NCI-H128 (cell line): ENCODE results near the gene NBPF3.

Experiments
- DNase-seq: peaks from one replicate; lab custom pipeline; 2025; ENCODE audit not compliant: unreplicated experiment; lab: John Stamatoyannopoulos, UW

The NBPF3 gene

DNA sequence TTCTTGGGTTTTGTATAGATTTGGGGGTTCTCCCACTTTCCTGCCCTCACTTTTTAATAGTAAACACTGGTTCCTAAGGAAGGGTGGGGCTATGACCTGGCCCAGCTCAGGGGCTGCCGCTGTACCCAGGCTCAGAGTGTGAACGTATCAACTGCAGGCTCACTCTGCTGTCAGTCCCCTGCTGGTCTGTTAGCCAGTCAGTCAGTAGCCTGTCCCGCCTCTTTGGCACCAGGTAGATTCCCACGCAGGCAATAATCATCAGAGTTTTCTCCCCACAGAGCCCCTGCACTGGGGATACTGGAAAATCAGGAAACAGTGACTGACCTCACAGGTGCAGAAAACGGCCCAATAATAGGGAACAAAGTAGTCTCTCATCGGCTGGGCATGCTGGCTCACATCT, 54.3 kb downstream of the NBPF3 start:
- no peak for DNase-seq

DNA sequence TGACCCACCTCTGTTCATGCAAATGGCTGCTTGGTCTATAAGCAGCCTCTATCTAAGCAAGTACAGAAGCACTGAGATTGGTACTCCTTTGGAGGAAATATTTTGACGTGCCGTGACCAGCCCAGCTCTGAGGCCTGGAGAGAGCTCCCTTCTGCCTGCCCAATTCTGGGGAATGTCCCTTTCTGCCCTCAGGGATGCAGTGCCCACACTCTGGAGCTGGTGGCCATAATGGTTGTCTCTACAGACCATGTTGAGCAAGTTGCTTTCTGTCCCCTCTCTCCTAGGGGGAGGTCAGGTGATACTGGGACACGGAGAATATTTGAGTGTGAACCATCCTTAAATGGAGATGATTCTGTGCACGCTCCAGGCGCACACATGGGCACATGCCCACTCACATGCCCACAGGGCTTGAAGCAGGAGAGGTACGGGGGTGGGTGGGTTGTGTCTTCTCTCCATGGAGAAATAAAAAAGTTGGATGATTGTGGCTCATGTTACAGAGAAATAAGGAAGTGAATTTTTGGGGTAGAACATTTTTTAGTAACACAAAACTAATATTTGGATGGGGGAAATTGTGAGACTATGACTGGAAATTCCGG, 55.4 kb downstream of the NBPF3 start:
- DNase-seq, result no peak

DNA sequence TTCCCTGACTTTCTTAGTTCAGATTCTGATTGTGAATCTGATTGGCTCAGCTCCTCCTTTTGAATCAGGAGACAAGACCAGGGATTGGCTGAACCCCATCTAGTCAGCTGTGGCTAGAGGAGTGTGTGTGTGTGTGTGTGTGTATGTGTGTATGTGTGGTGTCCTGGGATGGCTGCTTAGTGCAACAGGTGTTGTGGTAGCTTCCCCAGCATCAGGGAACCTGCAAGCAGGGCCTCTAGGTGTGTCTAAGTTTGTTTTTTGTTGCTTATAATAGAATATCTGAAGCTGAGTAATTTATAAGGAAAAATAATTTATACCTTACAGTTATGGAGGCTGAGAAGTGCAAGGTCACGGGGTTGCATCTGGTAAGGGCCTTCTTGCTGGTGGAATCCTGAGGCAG, 56.1 kb downstream of the NBPF3 start:
- DNase-seq, result no peak

DNA sequence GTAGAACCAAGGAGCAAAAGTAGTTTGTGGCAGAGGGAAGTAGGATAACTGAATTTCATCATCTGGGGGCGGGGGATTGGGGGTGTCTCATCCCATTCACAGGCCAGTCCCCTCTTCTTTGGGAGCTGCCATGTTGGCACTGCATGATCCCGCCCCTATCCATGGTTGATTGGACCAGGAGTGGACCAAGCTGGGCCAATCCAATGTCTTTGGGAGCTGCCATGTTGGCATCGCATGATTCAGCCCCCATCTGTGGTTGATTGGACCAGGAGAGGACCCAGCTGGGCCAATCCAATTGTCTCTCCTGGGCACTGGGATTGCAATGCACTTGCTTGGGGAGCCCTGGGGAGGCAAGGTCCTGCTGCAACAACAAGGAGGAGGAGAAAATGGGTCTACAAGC, 56.9 kb downstream of the NBPF3 start:
- DNase-seq, result no peak

DNA sequence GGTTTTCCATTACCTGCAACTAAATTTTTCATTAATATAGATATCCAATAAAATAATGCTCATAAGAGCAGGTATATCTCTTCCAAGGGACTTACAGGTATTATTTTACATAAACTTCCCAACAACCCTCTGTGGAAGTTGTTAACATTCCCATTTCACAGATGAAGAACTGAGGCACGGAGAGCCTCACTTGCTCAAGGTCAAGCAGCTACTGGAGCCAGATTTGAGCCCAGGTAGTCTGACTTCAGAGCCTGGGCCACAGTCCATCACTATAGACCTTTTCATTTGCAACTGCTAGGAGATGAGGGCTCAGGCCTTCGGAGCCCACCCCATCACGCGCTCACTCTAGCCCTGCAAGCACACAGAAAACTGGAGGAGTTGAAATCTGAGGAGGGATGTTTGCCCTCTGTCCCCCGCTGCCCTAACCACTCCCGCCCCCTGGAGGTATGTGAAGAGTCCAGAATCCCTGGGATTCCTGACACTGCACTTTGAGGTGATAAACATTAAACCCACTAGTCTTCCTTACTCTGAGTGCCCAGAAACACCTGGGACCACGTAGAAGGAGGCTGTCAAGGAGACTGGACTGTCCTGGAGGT, 57.6 kb downstream of the NBPF3 start:
- DNase-seq, result no peak

DNA sequence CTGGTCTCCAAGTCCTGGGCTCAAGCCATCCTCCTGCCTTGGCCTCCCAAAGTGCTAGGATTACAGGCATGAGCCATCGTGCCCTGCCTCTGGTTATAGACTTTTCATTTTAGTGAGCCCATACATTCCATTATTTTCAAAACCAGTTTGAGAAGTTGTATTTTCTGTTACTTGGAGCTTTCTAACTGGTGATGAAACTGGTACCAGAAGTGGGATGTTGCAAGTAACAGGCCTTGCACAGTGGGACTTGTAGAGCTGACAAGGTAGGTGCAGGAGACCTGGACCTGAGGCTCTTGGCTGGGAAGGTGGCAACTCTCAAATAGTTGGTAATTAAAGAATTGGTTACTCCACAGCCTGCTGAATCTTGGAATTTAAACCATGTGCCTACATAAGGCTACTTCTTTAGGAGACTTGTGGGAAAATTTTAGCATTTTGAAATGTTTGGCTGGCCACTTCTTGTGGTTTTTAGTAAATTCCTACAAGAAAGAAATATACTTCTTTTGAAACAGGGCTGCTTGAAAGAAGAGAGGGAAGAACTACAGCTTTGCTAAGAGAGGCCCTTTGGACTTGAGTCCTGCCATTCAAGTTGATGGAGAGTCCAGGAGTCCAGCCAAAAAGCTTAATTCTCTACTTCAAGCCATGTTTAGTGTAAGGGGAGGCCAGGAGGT, 59.5 kb downstream of the NBPF3 start:
- DNase-seq, result no peak

DNA sequence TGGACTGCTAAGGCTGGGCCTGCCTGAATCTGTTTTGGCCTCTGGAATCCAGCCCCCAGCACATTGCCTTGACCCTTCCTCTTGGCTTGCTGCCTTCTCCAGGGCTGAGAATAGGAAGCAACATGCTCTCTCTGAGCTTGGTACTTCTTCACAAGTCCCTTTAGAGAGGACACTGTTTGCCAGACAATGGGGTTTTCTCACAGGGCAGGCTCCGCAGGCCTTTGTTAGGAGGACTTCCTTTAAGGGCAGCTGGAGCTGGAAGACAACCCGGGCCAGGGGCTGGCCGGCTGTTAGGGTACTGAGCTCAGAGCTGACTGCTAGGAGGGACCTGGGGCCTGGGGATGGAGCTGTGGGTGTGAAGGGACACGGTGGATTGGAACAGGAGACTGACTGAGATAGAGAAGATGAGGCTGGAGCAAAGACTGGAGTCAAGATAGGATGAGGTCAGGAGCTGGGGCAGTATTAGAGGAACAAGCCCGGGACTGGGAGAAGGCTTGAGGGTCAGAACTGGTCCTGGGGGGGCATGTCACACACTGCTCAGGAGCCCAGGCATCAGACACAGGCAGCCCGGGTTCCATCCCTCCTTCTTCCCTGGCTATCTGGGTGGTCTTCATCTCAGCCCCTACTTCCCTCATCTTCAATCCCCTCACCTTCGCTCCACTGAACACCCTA, 63.9 kb downstream of the NBPF3 start:
- no peak for DNase-seq

DNA sequence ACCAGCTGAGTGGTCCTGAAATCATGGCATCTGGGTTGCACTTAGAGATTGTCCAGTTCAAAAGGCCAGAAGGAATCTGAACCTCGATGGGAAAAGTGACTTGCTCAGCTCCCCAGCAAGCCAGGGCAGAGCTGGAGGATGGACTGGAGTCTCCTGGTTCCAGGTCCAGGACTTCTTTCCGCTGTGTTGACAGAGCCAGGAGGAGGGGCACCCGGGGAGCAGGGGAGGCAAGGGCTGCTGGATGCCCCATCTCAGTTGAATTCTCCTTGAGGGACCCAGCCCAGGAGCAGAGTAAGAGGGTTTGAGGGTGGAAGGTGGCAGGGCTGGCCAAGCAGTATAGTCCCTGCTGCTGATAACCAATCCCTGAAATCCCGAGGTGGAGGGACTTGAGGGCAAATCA, 66.9 kb downstream of the NBPF3 start:
- no peak for DNase-seq

DNA sequence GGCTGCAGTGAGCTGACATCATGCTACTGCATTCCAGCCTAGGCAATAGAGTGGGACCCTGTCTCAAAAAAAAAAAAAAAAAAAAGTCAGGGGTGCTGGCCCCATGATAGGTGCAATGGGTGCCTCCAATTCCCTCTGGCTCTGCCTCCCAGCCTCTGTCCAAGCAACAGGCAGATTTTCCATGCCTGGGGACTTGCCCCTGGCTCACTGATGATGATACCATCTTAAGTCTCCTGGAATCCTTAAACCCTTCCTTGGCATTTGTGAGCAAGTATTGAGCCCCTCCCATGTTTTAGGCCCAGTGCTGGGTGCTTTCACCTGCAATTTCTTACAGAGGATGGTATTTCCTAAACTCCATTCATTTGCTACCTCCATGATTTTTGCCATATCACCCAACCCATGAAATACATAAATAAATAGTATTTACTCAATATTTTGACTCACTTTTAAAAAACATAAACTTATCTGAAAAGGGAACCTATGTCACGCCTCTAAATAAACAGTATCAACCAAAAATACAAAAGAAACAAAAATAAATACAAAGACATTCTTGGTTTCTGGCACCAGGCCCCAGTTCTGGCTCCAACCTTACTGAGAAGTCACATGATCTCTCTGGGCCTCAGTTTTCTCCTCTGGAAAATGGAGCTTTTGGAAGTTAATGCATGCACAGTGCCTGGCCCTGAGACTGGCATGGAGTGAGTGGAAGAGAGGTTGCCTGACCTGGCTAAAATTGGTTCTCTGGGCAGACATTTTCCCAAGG, 67.8 kb downstream of the NBPF3 start:
- DNase-seq, result no peak

DNA sequence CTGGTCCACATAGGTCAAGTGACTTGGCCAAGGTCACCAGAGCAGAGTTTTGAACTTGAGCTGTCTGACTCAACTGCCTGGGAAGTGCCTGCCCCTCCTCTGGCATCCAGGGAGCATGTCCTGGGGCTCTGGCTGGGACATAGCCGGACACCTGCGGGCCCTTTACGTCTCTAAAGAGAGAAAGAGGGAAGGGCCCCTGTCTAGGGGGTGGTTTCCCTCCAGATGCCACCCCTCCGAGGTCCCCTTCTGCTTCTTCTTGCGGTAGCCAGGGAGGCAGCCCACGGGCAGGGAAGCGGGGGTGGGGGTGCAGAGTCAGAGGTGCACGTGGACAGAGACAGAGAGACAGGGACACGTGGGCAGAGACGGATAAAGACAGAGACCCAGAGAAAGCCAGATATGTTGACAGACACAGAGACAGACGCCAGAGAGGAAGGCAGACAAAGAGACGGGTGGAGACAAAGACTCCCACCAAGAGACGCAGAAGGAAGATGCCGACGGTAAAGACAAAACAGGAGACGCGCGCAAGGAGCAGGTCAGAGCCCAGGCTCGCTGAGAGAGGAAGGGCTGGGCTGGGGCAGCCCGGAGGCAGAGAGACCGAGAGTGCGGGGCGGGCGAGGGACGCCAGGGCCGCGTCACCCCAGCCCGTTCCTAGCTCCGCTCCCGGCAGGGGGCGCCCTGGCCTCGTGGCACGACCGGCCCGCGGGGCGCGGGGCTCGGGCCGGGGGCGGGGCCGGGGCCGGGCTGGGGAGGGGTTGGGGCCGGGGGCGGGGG, 68.8 kb downstream of the NBPF3 start:
- DNase-seq, result no peak

DNA sequence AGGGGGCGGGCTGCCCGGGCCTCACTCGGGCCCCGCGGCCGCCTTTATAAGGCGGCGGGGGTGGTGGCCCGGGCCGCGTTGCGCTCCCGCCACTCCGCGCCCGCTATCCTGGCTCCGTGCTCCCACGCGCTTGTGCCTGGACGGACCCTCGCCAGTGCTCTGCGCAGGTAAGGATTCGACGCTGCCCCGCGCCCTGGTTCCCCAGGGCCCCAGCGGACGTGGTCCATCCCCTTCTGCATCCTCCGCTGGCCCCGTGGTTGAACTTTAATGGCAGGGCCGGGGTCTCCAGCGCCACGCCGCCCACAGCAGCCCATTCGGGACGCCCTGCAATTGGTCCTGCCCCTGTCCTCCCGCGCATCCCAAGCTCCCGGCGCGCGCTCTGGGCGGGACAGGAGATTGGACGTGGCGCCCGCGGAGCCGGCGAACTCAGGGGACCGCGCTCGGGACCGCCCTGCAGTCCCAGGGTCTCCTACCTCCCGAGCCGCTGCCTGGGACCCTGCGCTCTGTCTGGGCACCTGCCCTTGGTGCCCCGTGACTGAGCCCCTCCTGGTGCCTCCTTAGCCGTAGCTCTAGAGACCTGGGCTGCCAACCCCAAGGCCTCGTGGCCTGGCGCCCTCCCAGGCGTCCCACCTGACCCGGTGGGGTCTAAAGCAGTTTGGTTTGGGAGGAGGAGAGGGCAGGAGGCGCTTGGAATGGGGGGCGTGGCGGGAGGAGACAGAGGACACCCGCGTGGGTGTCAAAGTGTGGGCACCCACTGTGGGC, 69.6 kb downstream of the NBPF3 start, which contains the start of gene ALPL:
Gene ALPL (plus strand): TSS at position 73 of the 762 bp plus-strand sequence. CDS start 44,659 bp downstream, outside the sequence.
- DNase-seq, result no peak

DNA sequence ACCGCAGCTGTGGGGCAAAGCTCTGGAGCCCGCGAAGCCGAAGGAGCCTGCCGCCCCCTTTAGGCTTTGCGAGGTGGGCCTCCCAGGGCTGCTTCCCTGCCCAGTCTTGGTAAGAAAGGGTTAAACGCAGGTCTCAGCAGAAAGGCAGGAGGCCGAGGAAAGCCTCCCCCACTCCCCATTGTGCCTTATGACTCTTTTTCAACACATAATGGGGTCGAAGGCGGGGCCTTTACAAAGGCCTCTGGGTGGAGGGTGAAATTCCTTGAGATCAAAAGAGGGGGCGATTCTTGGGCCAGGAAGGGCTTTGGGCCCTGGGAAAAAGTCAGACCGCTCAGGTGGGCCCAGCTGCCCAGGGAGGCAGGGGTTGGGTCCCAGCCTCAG, 70.2 kb downstream of the NBPF3 start:
- DNase-seq, result no peak

DNA sequence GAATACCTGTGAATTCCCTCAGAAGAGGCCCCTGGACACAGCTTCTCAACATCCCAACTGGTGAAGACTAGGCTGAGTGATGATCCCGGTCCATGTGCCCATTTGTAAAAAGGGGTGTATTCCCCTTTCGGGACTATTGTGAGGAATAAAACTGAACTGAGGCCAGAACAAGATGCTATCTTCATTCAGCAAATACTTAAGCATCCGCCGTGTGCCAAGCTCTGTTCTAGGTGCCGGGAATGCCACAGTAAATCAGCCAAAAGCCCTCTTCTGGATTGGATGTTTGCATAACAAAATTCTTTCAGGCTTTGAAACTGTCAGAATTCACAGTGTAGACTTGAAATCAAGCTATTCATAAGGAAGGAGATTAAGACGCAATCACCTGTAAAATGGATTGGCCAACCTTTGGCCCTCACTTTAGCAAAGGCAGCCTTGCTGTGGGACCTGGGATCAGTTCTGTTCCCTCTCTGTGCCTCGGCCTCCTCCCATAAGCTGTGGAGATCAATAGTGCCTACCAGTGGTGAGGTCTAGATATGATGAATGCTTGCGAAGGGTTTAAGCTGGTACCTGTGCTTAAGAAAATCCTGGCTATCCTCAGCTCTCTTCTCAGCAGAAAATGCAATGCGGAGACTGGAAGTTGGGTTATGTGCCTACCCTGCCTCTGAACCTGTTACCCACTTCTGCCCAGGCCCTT, 71.1 kb downstream of the NBPF3 start:
- no peak for DNase-seq

DNA sequence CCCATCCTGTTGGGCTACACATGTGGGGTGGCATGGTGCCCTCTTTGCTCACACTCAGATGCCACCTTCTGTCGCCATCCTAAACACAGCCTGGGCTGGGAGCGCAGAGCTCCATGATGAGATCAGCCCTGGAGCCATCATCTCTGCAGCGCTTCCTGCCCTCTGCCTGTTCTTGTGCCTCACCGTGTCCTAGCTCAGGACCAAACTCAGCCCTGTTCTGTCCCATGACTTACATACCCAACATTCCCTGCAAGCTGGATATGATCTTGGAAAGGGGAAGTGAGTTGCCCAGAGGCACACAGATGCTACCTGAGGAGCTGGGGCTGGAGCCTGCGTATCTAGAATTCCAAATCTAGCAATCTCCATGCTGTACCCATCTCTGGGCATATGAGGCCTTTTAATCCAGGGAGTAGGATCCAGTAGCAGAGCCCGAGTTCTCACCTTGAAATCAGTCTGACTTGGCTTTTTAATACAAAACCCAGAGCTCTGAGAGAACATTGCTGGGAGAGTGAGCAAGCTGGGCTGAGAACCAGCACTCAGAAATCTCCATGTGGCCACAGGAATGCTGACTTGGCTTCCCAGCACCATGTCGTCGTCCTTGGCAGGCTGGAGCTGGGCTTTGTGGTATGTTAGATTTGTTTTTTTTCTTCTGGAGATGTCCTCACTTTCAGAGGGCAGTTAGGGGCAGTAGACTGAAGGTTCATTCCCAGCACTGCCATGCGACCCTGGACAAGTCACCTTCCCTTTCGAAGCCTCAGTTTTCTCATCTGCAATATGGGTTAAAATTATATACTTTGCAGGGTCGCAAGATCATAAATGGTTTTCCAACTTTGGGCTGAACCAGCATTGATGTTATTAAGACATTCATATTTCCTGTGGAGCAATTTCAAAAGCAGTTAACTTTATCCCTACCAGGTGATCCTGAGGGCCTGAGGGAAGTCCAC, 71.9 kb downstream of the NBPF3 start:
- DNase-seq, result no peak

DNA sequence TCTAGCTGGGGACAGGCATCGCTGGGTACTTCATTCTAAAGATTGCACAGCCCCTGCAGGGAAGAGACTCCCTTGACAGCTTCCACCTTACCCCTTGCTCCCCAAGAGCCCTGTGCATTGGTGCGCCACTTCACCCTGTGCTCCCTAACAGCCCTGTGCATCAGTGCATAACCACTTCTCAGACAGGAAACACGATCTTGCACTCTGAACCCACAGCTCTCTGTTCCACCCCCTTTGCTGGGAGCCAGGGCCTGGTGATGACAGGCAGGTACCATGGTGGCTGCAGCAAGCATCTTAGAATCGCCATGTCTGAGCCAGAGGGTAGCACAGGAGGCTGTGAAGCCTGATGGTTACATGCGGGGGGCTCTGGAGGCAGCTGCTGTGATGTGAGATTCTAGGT, 74.3 kb downstream of the NBPF3 start:
- DNase-seq, result no peak

DNA sequence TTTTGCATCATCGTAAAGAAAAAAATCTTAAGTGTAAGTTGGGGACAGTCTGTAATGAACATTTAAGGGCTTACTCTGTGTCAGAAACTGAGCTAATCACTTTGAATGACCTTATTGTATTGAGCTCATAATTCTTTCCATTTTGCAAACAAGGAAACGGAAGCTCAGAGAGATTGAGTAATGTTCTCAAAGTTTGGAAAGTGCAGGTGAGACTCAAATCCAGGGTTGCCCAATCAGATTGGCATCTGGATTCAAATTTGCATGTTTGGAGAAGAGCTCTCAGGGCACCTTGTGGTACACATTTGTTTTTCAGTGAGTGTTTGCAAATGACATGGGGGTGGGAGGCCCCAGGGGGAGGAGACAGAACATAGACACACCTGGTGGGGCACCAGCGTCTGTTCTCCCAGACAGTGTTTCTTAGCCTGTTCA, 77.2 kb downstream of the NBPF3 start:
- no peak for DNase-seq

DNA sequence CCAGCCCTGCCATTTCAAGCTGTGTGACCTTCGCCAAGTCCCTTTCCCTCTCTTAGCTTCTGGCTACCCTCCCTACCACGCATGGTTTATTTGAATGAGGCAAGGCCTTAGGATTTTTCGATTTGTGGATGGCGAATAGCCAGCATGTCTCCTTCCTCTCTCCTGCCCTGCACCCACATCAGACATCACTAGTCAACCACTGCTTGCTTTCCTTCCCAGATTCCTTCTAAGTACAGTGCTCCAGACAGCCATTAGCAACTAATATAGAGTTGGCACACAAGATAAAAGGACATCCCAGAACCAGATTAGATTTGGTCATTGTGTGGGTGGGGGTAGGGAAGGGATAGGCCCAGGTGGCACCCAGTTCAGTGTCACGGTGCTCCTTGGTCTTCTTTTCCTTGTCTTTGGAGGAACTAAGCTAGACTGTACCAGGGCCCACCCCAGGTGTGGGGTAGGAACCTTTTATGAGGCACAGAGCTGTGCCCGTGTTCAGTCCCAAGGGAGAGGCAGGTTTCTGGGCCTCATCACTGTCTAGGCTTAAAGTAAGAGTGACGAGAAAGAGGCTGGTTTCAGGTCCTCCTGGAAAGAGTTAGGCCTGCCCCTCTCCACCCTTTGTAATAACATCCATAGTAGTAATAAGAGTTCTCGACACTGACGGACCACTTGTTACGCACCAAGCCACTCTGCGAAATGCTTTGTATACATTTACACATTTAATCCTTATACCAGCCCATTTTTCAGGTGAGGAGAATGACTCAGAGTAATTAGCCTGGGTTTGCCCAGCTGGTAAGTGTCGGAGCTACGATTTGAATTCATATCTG, 77.9 kb downstream of the NBPF3 start:
- DNase-seq, result no peak
